HG03060 (cell line): Measurements from ENCODE around the gene NKX2-3.

ENCODE experiments used
- ATAC-seq: cut with Tn5 transposase; IDR thresholded peaks from one replicate; pipeline ENCODE4 v1.9.1; 2021; ENCODE audit warnings: low read depth, moderate number of reproducible peaks; ENCODE audit not compliant: unreplicated experiment

NKX2-3 gene

GRCh38 chr10:99525897-99526296 lies 6.8 kb upstream of the NKX2-3 start:
- no peak for ATAC-seq

GRCh38 chr10:99526861-99527504 lies 5.8 kb upstream of the NKX2-3 start:
- ATAC-seq, result no peak

GRCh38 chr10:99527526-99528493 lies 4.9 kb upstream of the NKX2-3 start:
- ATAC-seq, result no peak

- ATAC-seq, result no peak
Observed at GRCh38 chr10:99528494-99529441, 4.0 kb upstream of the NKX2-3 start.

- no peak for ATAC-seq
Observed at GRCh38 chr10:99529591-99530107, 3.1 kb upstream of the NKX2-3 start.

GRCh38 chr10:99530108-99531025 lies 2.4 kb upstream of the NKX2-3 start:
- no peak for ATAC-seq

- ATAC-seq, result no peak
Observed at GRCh38 chr10:99531026-99531695, 1.6 kb upstream of the NKX2-3 start.

GRCh38 chr10:99531696-99532593 lies 797 bp upstream of the NKX2-3 start:
- ATAC-seq, result no peak

GRCh38 chr10:99533496-99534449 lies 1.0 kb downstream of the NKX2-3 start:
- no peak for ATAC-seq

GRCh38 chr10:99534450-99534938 lies 1.8 kb downstream of the NKX2-3 start:
- ATAC-seq, result no peak

- no peak for ATAC-seq
Observed at GRCh38 chr10:99534939-99535763, 2.4 kb downstream of the NKX2-3 start.

GRCh38 chr10:99535764-99536337 lies 3.1 kb downstream of the NKX2-3 start:
- ATAC-seq, result no peak

GRCh38 chr10:99536338-99537085 lies 3.8 kb downstream of the NKX2-3 start:
- no peak for ATAC-seq

- no peak for ATAC-seq
Observed at GRCh38 chr10:99537086-99537988, 4.6 kb downstream of the NKX2-3 start.
